HG03432 (cell line): Measurements from ENCODE around the gene ABCA5.
A peak's percentile ranks its signal among the peaks of the same experiment; 100 is the strongest.

Experiments
- ATAC-seq: cut with Tn5 transposase; IDR thresholded peaks from one replicate; pipeline ENCODE4 v1.9.1; 2021; ENCODE audit warnings: mild to moderate bottlenecking, moderate library complexity; ENCODE audit not compliant: unreplicated experiment

ABCA5 gene

GRCh38 chr17:69267219-69267618 is 59.7 kb downstream of the ABCA5 start:
- ATAC-seq = no peak

GRCh38 chr17:69265873-69266272 is 61.1 kb downstream of the ABCA5 start:
- ATAC-seq = no peak

GRCh38 chr17:69254187-69254586 is 72.7 kb downstream of the ABCA5 start:
- no peak for ATAC-seq

GRCh38 chr17:69250641-69251040 is 76.3 kb downstream of the ABCA5 start:
- no peak for ATAC-seq

- ATAC-seq = peak; percentile 69
Observed at GRCh38 chr17:69246726-69247375, 80.1 kb downstream of the ABCA5 start.

- no peak for ATAC-seq
Observed at GRCh38 chr17:69246202-69246601, 80.7 kb downstream of the ABCA5 start.

GRCh38 chr17:69245617-69246016 is 81.3 kb downstream of the ABCA5 start:
- ATAC-seq = no peak

GRCh38 chr17:69239611-69240600 is 87.0 kb downstream of the ABCA5 start:
- ATAC-seq = no peak

- ATAC-seq = no peak
Observed at GRCh38 chr17:69236946-69237345, 90.0 kb downstream of the ABCA5 start.

- no peak for ATAC-seq
Observed at GRCh38 chr17:69236464-69236863, 90.5 kb downstream of the ABCA5 start.

GRCh38 chr17:69235338-69236058 is 91.4 kb downstream of the ABCA5 start:
- peak; percentile 97 for ATAC-seq

GRCh38 chr17:69232650-69233049 is 94.3 kb downstream of the ABCA5 start:
- ATAC-seq = no peak

- ATAC-seq = no peak
Observed at GRCh38 chr17:69231521-69231920, 95.4 kb downstream of the ABCA5 start.

GRCh38 chr17:69230939-69231338 is 96.0 kb downstream of the ABCA5 start:
- no peak for ATAC-seq

GRCh38 chr17:69228576-69228975 is 98.4 kb downstream of the ABCA5 start, which contains the start of gene ABCA10:
ABCA10 (minus strand) TSS chr17:69228824; CDS start chr17:69225358, 3,466 bp downstream.
- ATAC-seq = no peak

- no peak for ATAC-seq
Observed at GRCh38 chr17:69228018-69228417, 98.9 kb downstream of the ABCA5 start.

- no peak for ATAC-seq
Observed at GRCh38 chr17:69227541-69227940, 99.4 kb downstream of the ABCA5 start.

GRCh38 chr17:69223809-69224208 is 103.1 kb downstream of the ABCA5 start:
- peak; percentile 96 for ATAC-seq

- no peak for ATAC-seq
Observed at GRCh38 chr17:69222707-69223258, 104.2 kb downstream of the ABCA5 start.

GRCh38 chr17:69220098-69220497 is 106.8 kb downstream of the ABCA5 start:
- ATAC-seq = no peak

- ATAC-seq = no peak
Observed at GRCh38 chr17:69218986-69219385, 107.9 kb downstream of the ABCA5 start.
